Measurements from ENCODE around the gene CTSD.

GRCh38 chr11:1760351-1761109, 3.2 kb downstream of the CTSD start:
- TF ChIP-seq CTCF (conservative IDR thresholded peaks at IDR 0.05; ENCODE audit: low read length) = no peak
- TF ChIP-seq EZH2phosphoT487 (IDR thresholded peaks at IDR 0.05; ENCODE audit: borderline replicate concordance, low read depth, low read length) = no peak

Measured in OCI-LY7 (cell line).